ENCODE data around the gene PSAPL1. TPM values are rescaled to one million over a fixed set of nuclear protein-coding genes. Genes with fewer than 3 reads are reported as not detected.

PSAPL1 gene
- total RNA-seq, 1 experiment from 2014 or later, result 0.05 TPM

- TF ChIP-seq JUND (IDR thresholded peaks at IDR 0.05) (no peak), ATF3 (IDR thresholded peaks at IDR 0.05) (no peak), FOSL1 (IDR thresholded peaks at IDR 0.05; ENCODE audit: low read depth) (no peak), EGR1 (IDR thresholded peaks at IDR 0.05; ENCODE audit: low read depth) (no peak), CEBPB (IDR thresholded peaks at IDR 0.05; ENCODE audit: low read depth) (no peak)
Measured at GRCh38 chr4:7392438-7393421, 42.0 kb downstream of the PSAPL1 start (continued).

- H3K79me2 ChIP-seq (ENCODE audit: insufficient read depth, low read length), result no peaks in the 10 kb centered on the region
- H3K9me3 ChIP-seq (ENCODE audit: control insufficient read depth in 1 of 2, insufficient read depth in 1 of 2, low read depth in 1 of 2, low read length in 2 of 2), result no peaks in the 10 kb centered on the region
- no peak overlapping the region for H2AFZ ChIP-seq (ENCODE audit: low read depth, low read length, poor library complexity, severe bottlenecking)
- ChIA-PET RAD21 (ENCODE audit: low non-redundant PET in 1 of 2, low total read pairs in 2 of 2, uncharacterized antibody in 2 of 2, unreplicated experiment in 2 of 2) (no interaction called here), POLR2A (no interaction called here), CTCF (no interaction called here)
- peaks cover 21% of the 10 kb centered on the region; the same call in 1 of the 2 replicates for H3K27me3 ChIP-seq (ENCODE audit: insufficient read depth, low read length)
- H3K9ac ChIP-seq (ENCODE audit: low read length), result no peak overlapping the region
- ATAC-seq (no peak), DNase-seq (ENCODE audit: low read depth, low spot score) (no peak)
- H4K20me1 ChIP-seq (ENCODE audit: insufficient read depth), result no peaks in the 10 kb centered on the region
- no peak overlapping the region for H3K4me2 ChIP-seq (ENCODE audit: low read length)
- no peaks in the 10 kb centered on the region for H3K9me2 ChIP-seq (ENCODE audit: insufficient read depth)
- no peak overlapping the region for H3K4me3 ChIP-seq (replicated peaks in 1 of 2; ENCODE audit: low read depth in 1 of 2, low read length in 2 of 2)
- no peaks in the 10 kb centered on the region for H3K4me1 ChIP-seq (ENCODE audit: control insufficient read depth in 1 of 2, insufficient read depth in 2 of 2, low read length in 2 of 2)
- H3K36me3 ChIP-seq (ENCODE audit: control insufficient read depth in 1 of 2, insufficient read depth in 2 of 2, low read length in 2 of 2), result no peaks in the 10 kb centered on the region
- intact Hi-C loops (cut with micrococcal nuclease), result no loop called here
- BruUV-seq (replicated peaks), result no TSS peak
- TF ChIP-seq FOSL1 (IDR thresholded peaks at IDR 0.05; ENCODE audit: low read depth) (no peak), SRF (IDR thresholded peaks at IDR 0.05; ENCODE audit: low read depth) (no peak), EZH2 (IDR thresholded peaks at IDR 0.05) (no peak), EGR1 (IDR thresholded peaks at IDR 0.05; ENCODE audit: low read depth) (no peak), ATF3 (IDR thresholded peaks at IDR 0.05) (no peak), CBX3 (IDR thresholded peaks at IDR 0.05; ENCODE audit: low read depth) (no peak), REST (IDR thresholded peaks at IDR 0.05; ENCODE audit: low read depth) (no peak), YY1 (IDR thresholded peaks at IDR 0.05; ENCODE audit: extremely low read depth, insufficient replicate concordance, low read depth, low read length) (no peak), EZH2phosphoT487 (IDR thresholded peaks at IDR 0.05; ENCODE audit: borderline replicate concordance) (no peak), TCF7L2 (IDR thresholded peaks at IDR 0.05; ENCODE audit: borderline replicate concordance, extremely low read depth, insufficient read depth, insufficient read length) (no peak)
- H3K27ac ChIP-seq (ENCODE audit: low read depth, low read length), result no peak overlapping the region
Measured at GRCh38 chr4:7391637-7392437, 42.9 kb downstream of the PSAPL1 start.
